Right renal pelvis (tissue), 4 donors: ENCODE measurements around the gene IER5L. TPM values are rescaled to one million over a fixed set of nuclear protein-coding genes. Genes with fewer than 3 reads are reported as not detected.
A peak's percentile ranks its signal among the peaks of the same experiment; 100 is the strongest.
"Not testable (repeated sequence)": the region's sequence is repeated elsewhere in the genome, so short reads cannot be mapped to it uniquely, and the experiment has no call there.

Experiments
- DNase-seq, 4 donors: peaks; one replicate each; pipeline ENCODE4 v3.0.0-alpha.2; 2013; ENCODE audit warnings: low read depth in 4 of 4, low spot score in 3 of 4, missing footprints in 1 of 4
- polyA plus RNA-seq, 4 donors: library from polyadenylated mRNA; unstranded; fragments of 120-200 nt; gene quantifications; one replicate each; pipeline ENCODE4 v1.2.1, GENCODE V29; 2013; ENCODE audit not compliant: insufficient read length in 4 of 4

The IER5L gene
- polyA plus RNA-seq, 4 donors, result 9.0 to 16.6 (median 11.2) TPM

- no peak for DNase-seq
These were observed 13.7 kb downstream of the IER5L start for GRCh38 chr9:129164246-129164930.

DNA sequence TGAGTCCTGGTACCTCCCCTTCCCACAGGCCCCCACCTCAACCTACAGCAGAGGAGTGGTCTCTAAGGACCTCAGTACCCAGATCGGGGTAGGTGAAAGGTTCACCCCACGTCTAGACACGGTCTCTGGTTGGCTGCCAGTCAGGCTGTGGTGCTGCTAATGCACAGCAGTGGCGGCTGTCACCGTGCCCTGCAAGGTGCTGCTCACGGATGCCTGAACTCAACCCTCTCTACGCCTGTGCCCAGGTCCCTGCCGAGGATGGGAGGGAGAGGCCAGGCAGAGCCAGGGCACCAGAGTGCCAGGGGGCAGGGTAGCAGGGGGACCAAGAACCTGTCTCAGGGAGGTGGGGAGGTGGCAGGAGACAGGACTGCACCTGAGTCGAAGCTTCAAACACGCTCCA lies 14.3 kb downstream of the IER5L start:
- no peak for DNase-seq

DNA sequence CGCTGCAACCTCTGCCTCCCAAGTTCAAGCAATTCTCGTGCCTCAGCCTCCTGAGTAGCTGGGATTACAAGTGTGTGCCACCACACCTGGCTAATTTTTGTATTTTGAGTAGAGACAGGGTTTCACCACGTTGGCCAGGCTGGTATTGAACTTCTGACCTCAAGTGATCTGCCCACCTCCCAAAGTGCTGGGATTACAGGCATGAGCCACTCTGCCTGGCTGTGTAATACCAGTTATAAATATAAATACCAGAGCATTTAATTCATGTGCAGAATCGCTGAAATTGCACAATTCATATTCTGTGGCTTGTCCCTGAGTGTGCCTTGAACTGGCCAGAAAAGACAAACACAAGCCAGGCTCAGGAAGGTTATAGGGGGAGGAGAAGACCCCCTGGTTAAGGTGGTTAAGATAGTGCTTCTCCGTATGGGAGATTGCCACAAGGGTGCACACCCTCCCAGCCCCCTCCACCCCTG lies 14.8 kb downstream of the IER5L start:
- DNase-seq, result not testable (repeated sequence)

DNA sequence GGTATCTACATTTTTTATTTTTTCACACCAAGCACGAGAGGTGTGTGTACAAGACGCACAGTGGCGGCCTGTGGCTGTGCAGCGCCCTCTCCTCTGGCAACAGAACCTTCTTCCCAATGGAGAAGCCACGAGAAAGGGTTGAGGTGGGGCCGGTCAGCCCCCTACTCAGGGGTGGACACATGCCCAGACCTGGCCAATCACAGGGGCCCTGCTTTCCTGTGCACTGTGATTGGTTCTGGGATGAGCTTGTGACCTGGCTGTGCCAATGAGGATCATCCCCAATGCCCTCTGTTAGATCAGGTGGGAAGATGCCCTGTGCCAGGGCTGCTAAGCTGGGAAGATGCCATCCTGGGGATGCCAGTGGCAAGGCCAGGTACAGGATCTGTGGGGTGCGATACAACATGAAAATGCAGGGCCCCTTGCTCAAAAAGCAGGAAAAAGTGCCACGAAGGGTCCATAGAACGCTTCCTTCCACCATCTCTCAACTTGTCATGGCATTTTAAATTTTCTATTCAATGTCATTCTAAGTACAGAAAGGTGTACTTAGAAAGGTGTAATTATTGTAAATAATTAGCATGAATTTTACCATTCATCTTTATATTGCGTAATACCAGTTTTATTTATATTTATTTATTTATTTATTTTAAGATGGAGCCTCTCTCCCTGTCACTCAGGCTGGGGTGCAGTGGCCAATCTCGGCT lies 15.4 kb downstream of the IER5L start:
- no peak for DNase-seq

GRCh38 chr9:129161534-129161837 lies 16.6 kb downstream of the IER5L start:
- DNase-seq, result no peak

GRCh38 chr9:129160712-129161533 lies 17.1 kb downstream of the IER5L start:
- DNase-seq, result no peak

- no peak for DNase-seq
These were observed 21.9 kb downstream of the IER5L start for GRCh38 chr9:129156163-129156562.

GRCh38 chr9:129154866-129155477 lies 23.1 kb downstream of the IER5L start:
- no peak for DNase-seq

- DNase-seq, result no peak
These were observed 26.6 kb downstream of the IER5L start for GRCh38 chr9:129151469-129151868.

DNA sequence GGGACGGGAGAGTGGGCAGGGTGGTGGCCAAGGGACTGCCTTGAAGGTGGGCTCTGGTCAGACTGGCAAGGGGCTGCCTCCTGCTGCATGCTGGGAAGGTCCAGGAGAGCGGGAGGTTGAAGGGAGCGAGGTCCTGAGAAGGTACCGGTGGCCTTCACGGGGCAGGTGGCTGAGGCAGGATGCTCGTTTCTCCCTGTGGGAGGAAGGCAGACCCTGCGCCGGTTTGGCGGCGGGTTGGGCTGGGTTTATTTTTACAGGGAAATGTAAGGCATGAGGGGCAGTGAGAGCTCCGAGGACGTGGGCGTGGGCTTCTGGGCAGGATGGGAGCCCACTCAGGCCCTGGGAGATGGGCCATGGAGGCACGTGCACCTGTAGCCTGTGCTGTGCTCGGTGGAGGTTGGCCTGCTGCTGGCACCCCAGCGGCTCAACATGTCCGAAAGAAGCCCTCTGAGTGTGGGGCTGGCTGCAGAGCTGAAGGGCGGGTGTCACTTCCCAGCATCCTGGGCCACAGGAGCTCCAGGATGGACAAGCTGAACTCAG lies 27.3 kb downstream of the IER5L start:
- DNase-seq, result no peak

- no peak for DNase-seq
These were observed 27.9 kb downstream of the IER5L start for GRCh38 chr9:129150122-129150521.

- DNase-seq, result no peak
These were observed 28.6 kb downstream of the IER5L start for GRCh38 chr9:129149442-129149841.

- DNase-seq, result no peak
These were observed 29.4 kb downstream of the IER5L start for GRCh38 chr9:129148463-129149204.

DNA sequence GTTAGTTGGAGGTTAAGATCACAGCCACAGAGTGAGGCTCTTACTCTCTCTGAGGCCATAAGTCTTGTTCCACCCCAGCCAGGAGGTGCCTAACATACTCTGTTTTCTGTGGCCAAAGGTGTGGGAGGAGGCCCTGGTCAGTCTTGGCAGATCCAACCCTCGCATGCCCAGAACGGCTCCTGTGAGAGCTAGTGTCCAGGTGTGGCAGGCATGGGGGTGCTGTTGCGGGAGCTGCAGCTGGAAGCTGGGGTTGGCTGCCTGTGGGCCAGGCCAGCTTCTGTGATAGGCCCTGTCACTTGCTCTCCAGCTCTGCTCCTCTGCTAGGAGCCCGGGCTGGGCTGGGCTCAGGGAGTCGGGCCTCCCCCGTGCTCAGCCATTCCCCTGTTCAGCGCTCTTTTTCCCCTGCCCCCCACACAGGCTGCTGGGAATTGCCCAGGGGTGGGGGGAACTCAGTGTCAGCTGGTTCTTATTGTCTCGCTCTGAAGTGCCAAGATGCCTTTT lies 31.6 kb downstream of the IER5L start:
- DNase-seq, result no peak

- DNase-seq, result no peak
These were observed 32.2 kb downstream of the IER5L start for GRCh38 chr9:129145841-129146292.

GRCh38 chr9:129145316-129145715 lies 32.7 kb downstream of the IER5L start:
- DNase-seq, result no peak

GRCh38 chr9:129143031-129143927 lies 34.8 kb downstream of the IER5L start:
- DNase-seq, result peak in 3 of 4 donors; percentile 84 to 89 (median 87)

DNA sequence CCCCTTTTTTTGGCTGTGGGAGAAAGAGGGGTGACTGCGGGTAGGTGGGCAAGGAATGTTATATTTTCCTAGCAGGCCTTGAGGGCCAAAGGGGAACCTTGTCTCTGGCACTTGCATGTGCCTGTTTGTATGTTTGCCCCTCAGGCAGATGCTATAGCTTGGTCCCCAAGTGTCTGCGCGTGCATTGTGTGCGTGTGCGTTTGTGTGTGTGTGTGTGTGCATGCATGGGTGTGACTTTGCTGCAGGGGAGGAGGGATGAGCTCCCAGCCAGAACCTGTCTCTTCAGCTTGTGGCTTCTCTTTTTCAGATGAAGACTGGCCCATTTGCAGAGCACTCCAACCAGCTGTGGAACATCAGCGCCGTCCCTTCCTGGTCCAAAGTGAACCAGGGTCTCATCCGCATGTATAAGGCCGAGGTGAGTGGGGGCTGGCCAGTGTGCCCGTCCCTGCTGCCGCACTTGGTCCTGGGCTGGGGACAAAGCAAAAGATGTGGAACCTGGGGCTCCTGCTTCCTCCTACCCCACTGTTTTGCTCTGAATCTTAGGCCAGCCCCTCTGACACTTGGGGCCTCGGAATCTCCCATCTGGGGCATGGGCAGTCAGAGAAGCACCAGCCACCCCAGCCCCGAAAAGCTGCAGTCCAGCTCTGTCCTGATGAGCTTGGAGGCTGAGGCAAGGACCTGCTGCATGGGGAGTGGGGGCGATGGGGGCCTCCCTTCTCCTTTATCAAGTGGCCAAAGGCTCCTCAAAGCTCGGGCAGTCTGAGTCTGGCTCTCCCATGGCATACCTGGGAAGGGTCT lies 35.7 kb downstream of the IER5L start:
- no peak for DNase-seq
